ENCODE data around the gene TSPO.

TSPO gene

DNA sequence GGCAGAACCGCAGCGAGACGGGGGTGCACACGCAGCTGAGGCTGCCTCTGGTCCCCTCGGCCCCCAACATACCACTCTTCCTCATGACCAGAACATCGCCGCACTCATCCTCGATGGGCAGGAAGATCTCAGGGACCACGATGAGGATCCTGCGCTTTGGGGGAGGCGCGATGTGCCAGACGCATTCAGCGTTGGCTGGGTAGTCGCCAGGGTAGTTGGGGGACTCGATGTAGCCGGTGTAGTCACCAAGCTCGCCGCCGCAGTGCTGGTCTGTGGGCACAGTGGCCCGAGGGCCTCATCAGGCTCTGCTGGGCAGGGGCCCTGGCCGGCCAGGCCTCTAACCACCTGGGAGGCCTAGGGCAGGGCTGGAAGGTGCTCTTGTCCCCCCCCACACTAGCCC, 58.6 kb downstream of the TSPO start:
- no peak for DNase-seq (ENCODE audit: extremely low spot score)
- TF ChIP-seq CTBP1 (IDR thresholded peaks at IDR 0.05; ENCODE audit: borderline replicate concordance): no peak
- TF ChIP-seq HDGF (IDR thresholded peaks at IDR 0.05; ENCODE audit: borderline replicate concordance): no peak
- TF ChIP-seq, protein P1, sequence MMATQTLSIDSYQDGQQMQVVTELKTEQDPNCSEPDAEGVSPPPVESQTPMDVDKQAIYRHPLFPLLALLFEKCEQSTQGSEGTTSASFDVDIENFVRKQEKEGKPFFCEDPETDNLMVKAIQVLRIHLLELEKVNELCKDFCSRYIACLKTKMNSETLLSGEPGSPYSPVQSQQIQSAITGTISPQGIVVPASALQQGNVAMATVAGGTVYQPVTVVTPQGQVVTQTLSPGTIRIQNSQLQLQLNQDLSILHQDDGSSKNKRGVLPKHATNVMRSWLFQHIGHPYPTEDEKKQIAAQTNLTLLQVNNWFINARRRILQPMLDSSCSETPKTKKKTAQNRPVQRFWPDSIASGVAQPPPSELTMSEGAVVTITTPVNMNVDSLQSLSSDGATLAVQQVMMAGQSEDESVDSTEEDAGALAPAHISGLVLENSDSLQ (IDR thresholded peaks at IDR 0.05): no peak
- TF ChIP-seq ARNT (IDR thresholded peaks at IDR 0.05): no peak
- no peak for TF ChIP-seq TARDBP (IDR thresholded peaks at IDR 0.05)
- no peak for TF ChIP-seq ELF4 (IDR thresholded peaks at IDR 0.05)
- no peak for TF ChIP-seq SUZ12 (IDR thresholded peaks at IDR 0.05)
- ChIA-PET CTCF (no interaction called here), POLR2A (interaction anchor here (1.1 kb wide), 1 partner anchor 23 kb away, joined by 6 read pairs; the partner anchor contains the start of gene TTLL12)

DNA sequence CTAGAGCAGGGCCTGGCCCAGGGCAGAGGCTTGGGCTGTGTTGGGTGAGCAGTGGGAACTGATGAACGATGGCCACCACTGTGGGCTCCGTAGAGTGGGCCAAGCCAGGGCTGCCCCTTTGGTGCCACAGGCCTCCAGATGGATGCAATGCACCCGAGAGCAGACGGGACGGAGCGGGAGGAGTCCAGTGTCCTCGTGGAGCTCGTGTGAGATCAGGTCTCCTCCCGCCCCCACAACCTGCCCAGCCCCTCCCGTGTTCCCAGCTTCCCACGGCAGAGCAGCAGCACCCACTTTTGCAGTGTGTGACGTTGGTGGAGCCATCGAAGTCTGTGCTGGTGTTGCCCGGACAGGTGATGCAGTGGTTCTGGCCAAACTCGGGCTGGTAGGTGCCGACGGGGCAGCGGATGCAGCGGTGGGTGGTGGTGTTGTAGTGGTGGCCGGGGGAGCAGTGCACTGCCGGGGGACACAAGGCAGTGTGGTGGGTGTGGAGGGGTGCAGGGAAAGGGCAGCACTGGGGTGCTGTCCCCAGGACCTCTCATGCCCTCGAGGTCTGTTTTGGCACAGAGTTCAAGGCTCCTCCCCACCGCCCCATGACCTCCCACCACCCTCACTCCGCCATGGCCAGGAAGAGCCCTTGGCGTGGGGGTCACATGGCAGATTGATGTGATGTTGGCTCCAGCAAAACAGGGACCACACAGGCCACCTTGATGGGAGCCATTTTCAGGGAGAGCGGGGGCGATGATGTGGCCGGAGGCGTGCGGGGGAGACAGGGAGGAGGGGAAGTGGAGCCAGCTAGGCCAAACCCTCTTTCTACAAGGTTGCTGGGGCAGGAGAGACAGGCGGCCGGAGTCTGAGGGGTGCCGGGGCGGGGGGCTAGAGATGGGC, 59.5 kb downstream of the TSPO start:
- TF ChIP-seq HDGF (IDR thresholded peaks at IDR 0.05; ENCODE audit: borderline replicate concordance): no peak
- TF ChIP-seq BHLHE40 (IDR thresholded peaks at IDR 0.05; ENCODE audit: borderline replicate concordance): no peak
- TF ChIP-seq, protein P1 (IDR thresholded peaks at IDR 0.05): no peak
- no peak for TF ChIP-seq SP1 (IDR thresholded peaks at IDR 0.05)
- no peak for TF ChIP-seq ELF4 (IDR thresholded peaks at IDR 0.05)
- TF ChIP-seq FOXM1 (IDR thresholded peaks at IDR 0.05; ENCODE audit: borderline replicate concordance): no peak
- no peak for TF ChIP-seq ARNT (IDR thresholded peaks at IDR 0.05)
- TF ChIP-seq CTBP1 (IDR thresholded peaks at IDR 0.05; ENCODE audit: borderline replicate concordance): no peak
- no peak for TF ChIP-seq TARDBP (IDR thresholded peaks at IDR 0.05)
- no peak for TF ChIP-seq SUZ12 (IDR thresholded peaks at IDR 0.05)
- no peak for TF ChIP-seq FOXK2 (IDR thresholded peaks at IDR 0.05)
- ChIA-PET CTCF (interaction anchor here (0.6 kb wide), 1 partner anchor 133 kb away, joined by 3 read pairs; no protein-coding TSS in a partner anchor), POLR2A (interaction anchor here (1.2 kb wide), 1 partner anchor 23 kb away, joined by 3 read pairs; no protein-coding TSS in a partner anchor)
- DNase-seq (ENCODE audit: extremely low spot score): no peak

DNA sequence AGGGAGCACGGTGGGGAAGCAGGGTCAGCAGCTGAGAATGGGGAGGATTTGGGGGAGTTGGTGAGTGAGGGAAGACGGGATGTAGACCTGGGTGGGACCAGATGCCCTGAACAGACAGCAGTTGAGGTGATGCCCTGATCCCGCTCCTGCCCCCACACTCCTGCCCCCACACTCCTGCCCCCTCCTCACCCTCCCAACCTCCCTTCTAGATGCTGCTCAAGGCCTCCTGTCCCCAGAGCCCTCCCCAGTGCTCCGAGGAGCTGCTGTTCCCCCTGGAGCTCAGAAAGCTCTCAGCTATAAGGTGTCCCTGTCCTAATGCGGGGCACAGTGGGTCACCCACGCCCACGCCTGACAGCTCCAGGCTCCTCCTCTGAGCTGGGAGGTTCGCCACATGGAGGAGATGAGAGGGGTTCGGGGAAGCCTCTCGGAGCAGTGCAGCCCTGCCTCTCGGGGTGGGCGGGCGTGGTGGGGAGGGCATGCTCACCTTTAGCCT, 60.6 kb downstream of the TSPO start:
- POLR2A ChIA-PET: interaction anchor here (1.4 kb wide), 1 partner anchor 61 kb away, joined by 3 read pairs; no protein-coding TSS in a partner anchor
- TF ChIP-seq ZNF384 (IDR thresholded peaks at IDR 0.05) (no peak), LEF1 (IDR thresholded peaks at IDR 0.05; ENCODE audit: borderline replicate concordance) (no peak), BHLHE40 (IDR thresholded peaks at IDR 0.05; ENCODE audit: borderline replicate concordance) (no peak)
- TF ChIP-seq, protein P1 (IDR thresholded peaks at IDR 0.05): no peak
- CTCF ChIA-PET: interaction anchor here (0.6 to 1.3 kb wide), 3 partner anchors 19 to 132 kb away, joined by 3 to 4 read pairs (median 3); no protein-coding TSS in a partner anchor
- DNase-seq (ENCODE audit: extremely low spot score): no peak

DNA sequence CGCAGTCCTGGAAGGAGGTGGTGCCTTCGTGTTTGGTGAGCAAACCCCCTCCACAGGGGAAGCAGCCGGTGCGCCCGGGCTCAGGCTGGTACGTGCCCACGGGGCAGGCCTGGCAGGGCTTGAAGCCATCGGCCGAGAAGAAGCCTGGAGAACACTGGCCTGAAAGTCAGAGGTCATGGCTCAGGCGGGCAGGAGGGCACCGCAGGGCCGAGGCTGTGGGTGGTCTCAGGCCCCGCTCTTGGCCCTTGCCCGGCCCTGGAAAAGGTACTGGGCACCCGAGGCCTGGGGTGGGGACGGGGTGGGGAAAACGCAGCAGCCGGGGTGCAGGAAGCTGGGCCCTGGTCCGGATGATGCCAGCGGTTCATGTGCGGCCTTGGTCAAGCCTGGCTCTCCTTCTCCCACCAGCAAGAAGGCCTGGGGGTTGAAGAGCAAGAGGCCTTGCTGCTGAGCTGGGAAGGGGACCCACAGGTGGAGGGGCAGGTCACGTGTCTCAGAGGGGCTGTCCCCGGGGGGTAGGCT, 61.1 kb downstream of the TSPO start:
- DNase-seq (ENCODE audit: extremely low spot score): no peak
- POLR2A ChIA-PET: interaction anchor here (1.4 to 4.6 kb wide), 2 partner anchors 25 to 62 kb away, joined by 3 to 25 read pairs; partner anchors contain the start of gene TTLL12
- CTCF ChIA-PET: interaction anchor here (0.5 to 1.5 kb wide), 5 partner anchors 16 to 169 kb away, joined by 3 to 6 read pairs (median 3); no protein-coding TSS in a partner anchor

More for the DNA sequence above, 61.1 kb downstream of the TSPO start:
- TF ChIP-seq SUZ12 (IDR thresholded peaks at IDR 0.05) (no peak), HDGF (IDR thresholded peaks at IDR 0.05; ENCODE audit: borderline replicate concordance) (no peak), ELF4 (IDR thresholded peaks at IDR 0.05) (no peak), ARNT (IDR thresholded peaks at IDR 0.05) (no peak), L3MBTL2 (conservative IDR thresholded peaks at IDR 0.05) (no peak), BHLHE40 (IDR thresholded peaks at IDR 0.05; ENCODE audit: borderline replicate concordance) (no peak), FOXA1 (IDR thresholded peaks at IDR 0.05) (no peak), ZNF384 (IDR thresholded peaks at IDR 0.05) (no peak), FOXK2 (IDR thresholded peaks at IDR 0.05) (no peak)
- TF ChIP-seq, protein P1 (IDR thresholded peaks at IDR 0.05): no peak
